Fibroblast of skin of left quadriceps (primary cell): Measurements from ENCODE around the gene HSPB6.

Experiments
- DNase-seq, 2 experiments: peaks; one replicate each; pipeline ENCODE4 v3.0.0-alpha.2; 2013; ENCODE audit warnings: low read depth in 2 of 2

HSPB6 gene

GRCh38 chr19:35746087-35746462, 10.8 kb downstream of the HSPB6 start:
- DNase-seq = no peak

- peak; percentile 98 for DNase-seq
Observed at GRCh38 chr19:35745328-35746086, 11.3 kb downstream of the HSPB6 start, which contains the start of the genes PSENEN and U2AF1L4. Gene PSENEN (plus strand): TSS chr19:35745651. CDS start chr19:35745931, 280 bp downstream. Gene U2AF1L4 (minus strand): TSS chr19:35745418. CDS start chr19:35745391, 27 bp downstream.

GRCh38 chr19:35744430-35745327, 12.2 kb downstream of the HSPB6 start:
- peak; percentile 90 to 91 for DNase-seq

- no peak for DNase-seq
Observed at GRCh38 chr19:35743640-35744429, 13.0 kb downstream of the HSPB6 start.

GRCh38 chr19:35742121-35742724, 14.6 kb downstream of the HSPB6 start, which contains the start of gene IGFLR1:
Gene IGFLR1 (minus strand): TSS chr19:35742452. CDS start chr19:35741180, 1,272 bp downstream.
- no peak for DNase-seq

- DNase-seq = no peak
Observed at GRCh38 chr19:35741203-35741515, 15.7 kb downstream of the HSPB6 start.

- peak; percentile 90 to 92 for DNase-seq
Observed at GRCh38 chr19:35740423-35741202, 16.2 kb downstream of the HSPB6 start.

- no peak for DNase-seq
Observed at GRCh38 chr19:35740108-35740422, 16.8 kb downstream of the HSPB6 start.

GRCh38 chr19:35739275-35740107, 17.3 kb downstream of the HSPB6 start:
- DNase-seq = no peak

GRCh38 chr19:35738887-35739229, 18.0 kb downstream of the HSPB6 start:
- no peak for DNase-seq

- DNase-seq = no peak
Observed at GRCh38 chr19:35738021-35738886, 18.6 kb downstream of the HSPB6 start.

- DNase-seq = no peak
Observed at GRCh38 chr19:35736913-35737886, 19.6 kb downstream of the HSPB6 start.

- no peak for DNase-seq
Observed at GRCh38 chr19:35734889-35735288, 21.9 kb downstream of the HSPB6 start.

GRCh38 chr19:35734273-35734672, 22.6 kb downstream of the HSPB6 start:
- DNase-seq = no peak

GRCh38 chr19:35733180-35734125, 23.4 kb downstream of the HSPB6 start:
- DNase-seq = no peak

- no peak for DNase-seq
Observed at GRCh38 chr19:35732540-35733179, 24.2 kb downstream of the HSPB6 start.
